Activated naive CD4-positive, alpha-beta T cell treated with anti-CD3 and anti-CD28 coated beads, Interleukin-2, amount 50 U/mL, for 16 hours (primary cell): ENCODE results near the gene CAPN12.
"Not testable (repeated sequence)": the region's sequence is repeated elsewhere in the genome, so short reads cannot be mapped to it uniquely, and the experiment has no call there.

Experiments used
- DNase-seq: peaks from one replicate; pipeline ENCODE4 v3.0.0-alpha.2; 2020

CAPN12 gene, protein sequence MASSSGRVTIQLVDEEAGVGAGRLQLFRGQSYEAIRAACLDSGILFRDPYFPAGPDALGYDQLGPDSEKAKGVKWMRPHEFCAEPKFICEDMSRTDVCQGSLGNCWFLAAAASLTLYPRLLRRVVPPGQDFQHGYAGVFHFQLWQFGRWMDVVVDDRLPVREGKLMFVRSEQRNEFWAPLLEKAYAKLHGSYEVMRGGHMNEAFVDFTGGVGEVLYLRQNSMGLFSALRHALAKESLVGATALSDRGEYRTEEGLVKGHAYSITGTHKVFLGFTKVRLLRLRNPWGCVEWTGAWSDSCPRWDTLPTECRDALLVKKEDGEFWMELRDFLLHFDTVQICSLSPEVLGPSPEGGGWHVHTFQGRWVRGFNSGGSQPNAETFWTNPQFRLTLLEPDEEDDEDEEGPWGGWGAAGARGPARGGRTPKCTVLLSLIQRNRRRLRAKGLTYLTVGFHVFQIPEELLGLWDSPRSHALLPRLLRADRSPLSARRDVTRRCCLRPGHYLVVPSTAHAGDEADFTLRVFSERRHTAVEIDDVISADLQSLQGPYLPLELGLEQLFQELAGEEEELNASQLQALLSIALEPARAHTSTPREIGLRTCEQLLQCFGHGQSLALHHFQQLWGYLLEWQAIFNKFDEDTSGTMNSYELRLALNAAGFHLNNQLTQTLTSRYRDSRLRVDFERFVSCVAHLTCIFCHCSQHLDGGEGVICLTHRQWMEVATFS

GRCh38 chr19:38744298-38744681 is at the start of gene CAPN12:
Gene CAPN12 (minus strand): TSS chr19:38744474. CDS start chr19:38744165, 309 bp downstream.
- no peak for DNase-seq

- no peak for DNase-seq
These were observed 49.4 kb upstream of the CAPN12 start for GRCh38 chr19:38793671-38794070.

GRCh38 chr19:38793177-38793576 is 48.9 kb upstream of the CAPN12 start:
- no peak for DNase-seq

- peak; percentile 43 for DNase-seq
These were observed 48.2 kb upstream of the CAPN12 start for GRCh38 chr19:38792250-38793111.

DNA sequence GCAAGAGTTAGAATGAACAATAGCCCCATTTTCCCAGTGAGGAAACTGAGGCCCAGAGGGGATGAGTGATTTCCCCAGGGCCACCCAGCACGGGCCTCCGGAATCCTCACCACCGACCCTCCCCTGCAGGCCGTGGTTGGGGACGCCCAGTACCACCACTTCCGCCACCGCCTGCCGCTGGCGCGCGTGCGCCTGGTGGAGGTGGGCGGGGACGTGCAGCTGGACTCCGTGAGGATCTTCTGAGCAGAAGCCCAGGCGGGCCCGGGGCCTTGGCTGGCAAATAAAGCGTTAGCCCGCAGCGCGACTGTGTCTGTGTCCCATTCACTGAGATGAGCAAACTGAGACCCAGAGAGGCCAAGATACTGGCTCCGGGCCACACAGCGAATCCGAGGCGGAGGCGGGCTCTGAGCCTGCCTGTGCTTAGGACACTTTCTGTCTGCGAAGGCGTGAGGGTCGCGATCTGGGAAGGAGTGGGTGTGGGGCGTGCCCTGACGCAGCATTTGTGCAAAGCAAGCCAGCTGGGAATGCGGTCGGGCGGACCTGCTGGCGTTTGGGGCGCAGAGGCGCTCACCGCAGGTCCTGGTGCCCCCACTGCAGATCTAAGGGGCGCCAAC is 47.3 kb upstream of the CAPN12 start:
- not testable (repeated sequence) for DNase-seq

- not testable (repeated sequence) for DNase-seq
These were observed 46.5 kb upstream of the CAPN12 start for GRCh38 chr19:38790507-38791403.

- no peak for DNase-seq
These were observed 44.4 kb upstream of the CAPN12 start, which contains the start of gene LGALS7B for GRCh38 chr19:38788478-38789243. Gene LGALS7B (plus strand): TSS chr19:38789200. CDS start chr19:38789227, 27 bp downstream.

GRCh38 chr19:38786572-38787265 is 42.4 kb upstream of the CAPN12 start:
- no peak for DNase-seq

- not testable (repeated sequence) for DNase-seq
These were observed 41.8 kb upstream of the CAPN12 start for GRCh38 chr19:38786061-38786460.

DNA sequence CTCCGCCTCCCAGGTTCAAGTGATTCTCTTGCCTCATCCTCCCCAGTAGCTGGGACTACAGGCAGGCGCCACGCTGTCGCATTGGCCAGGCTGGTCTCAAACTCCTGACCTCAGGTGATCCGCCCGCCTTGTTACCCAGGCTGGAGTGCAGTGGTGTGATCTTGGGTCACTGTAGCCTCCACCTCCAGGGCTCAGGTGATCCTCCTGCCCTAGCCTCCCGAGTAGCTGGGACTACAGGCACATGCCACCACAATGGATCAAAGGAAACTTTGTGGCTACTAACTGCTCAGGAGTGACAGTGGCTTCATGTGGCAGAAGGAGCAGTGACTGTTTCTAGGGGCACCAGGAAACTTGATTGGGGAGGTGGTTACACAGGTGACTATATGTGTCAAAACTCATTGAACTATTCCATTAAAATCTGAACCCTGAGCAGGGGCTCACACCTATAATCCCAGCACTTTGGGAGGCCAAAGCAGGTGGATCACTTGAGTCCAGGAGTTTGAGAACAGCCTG is 41.0 kb upstream of the CAPN12 start:
- DNase-seq, result no peak

DNA sequence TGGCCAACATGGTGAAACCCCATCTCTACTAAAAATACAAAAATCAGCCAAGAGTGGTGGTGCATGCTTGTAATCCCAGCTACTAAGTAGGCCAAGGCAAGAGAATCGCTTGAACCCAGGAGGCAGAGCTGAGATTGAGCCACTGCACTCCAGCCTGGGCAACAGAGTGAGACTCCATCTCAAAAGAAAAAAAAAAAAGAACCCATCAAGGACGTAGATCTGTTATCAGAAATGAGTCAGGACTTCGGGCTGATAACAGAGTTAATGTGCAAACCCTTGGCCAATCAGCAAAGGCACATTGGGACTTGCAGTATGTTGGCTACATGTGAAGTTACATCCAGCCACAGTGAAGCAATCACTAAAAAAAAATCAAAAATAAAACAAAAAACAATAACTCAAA is 40.0 kb upstream of the CAPN12 start:
- DNase-seq, result no peak

- DNase-seq, result not testable (repeated sequence)
These were observed 37.9 kb upstream of the CAPN12 start for GRCh38 chr19:38782212-38782611.

- no peak for DNase-seq
These were observed 36.8 kb upstream of the CAPN12 start for GRCh38 chr19:38781058-38781457.

DNA sequence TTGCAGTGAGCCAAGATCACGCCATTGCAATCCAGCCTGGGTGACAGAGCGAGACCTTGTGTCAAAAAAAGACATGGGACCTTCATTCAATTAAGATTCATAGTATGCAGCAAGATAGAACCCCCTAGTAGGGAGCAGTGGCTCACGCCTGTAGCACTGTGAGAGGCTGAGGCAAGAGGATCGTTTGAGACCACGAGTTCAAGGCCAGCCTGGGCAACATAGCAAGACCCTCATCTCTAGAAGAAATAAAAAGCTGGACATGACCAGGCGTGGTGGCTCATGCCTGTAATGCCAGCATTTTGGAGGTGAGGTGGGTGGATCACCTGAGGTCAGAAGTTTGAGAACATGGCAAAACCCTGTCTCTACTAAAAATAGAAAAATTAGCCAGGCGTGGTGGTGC is 36.2 kb upstream of the CAPN12 start:
- DNase-seq, result no peak

GRCh38 chr19:38778733-38779132 is 34.5 kb upstream of the CAPN12 start:
- no peak for DNase-seq

DNA sequence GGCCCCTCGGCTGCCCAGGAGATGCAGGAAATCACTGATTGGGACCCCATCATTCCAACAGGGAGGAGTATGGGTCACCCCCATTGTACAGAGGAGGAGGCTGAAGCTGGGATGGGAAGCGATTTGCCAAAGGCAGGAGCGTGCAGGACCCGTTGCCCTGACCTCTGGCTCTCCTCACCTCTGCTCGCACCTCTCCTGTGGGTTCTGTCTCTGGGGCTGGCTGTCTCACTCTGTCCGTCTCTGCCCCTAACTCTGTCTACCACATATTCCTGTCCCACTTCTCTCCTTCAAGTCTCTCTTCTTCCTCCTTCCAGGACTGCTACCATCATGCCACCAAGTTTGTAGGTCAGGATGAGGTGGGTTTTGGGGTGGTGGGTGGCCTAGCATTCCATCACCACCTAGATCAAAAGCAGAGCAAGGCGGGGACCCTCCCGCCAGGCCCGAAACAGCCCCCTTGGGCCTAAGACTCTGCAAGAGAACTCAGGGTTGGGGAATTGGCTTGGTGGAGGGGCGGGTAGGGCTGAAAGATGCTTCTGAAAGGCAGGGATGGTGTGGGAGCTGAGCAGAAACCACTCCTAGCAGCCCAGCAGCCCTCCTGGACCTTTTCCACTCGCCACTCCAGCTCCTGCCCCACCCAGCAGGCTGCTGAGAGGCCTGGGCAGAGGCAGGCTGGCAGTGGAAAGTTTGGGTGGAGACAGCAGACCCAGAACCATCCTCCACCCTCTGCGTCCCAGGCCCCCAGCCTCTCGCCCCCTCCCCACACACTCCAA is 30.1 kb upstream of the CAPN12 start:
- DNase-seq, result no peak

DNA sequence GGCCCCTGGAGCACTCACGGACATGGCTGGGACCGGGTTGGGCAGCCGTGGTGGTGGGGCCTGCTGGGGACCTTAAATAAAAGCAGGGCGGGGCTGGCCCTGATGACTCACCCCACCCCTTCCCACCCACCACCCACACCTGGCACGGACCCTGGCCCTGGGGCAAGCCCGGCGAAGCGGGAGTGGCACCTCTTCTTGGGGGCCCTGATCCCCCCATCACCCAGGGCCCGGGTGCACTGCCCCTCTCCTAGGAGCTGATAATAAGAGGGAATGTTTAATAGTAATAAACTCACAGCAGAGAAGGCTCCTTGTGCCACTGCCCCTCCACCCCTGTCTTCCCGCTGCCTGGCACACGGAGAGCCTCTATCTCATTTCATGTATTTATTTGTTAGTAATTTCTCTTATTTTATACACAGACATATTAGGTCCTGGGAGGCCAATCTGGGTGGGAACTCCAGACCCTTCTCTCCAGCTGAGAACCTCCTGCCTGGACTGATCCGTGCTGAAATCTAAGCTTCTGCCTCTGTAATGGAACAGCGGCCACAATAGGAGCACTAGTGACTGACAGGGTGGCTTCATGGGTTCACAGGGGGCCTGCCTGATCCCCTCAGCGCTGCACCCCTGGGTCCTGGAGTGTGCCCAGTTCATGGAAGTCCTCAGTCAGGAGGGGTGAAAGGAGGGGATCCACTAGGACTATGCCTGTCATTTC is 29.3 kb upstream of the CAPN12 start, which contains the start of gene LGALS7:
TSS of gene LGALS7 (minus strand) at position 49 of the 709 bp plus-strand sequence. CDS start at position 24, 25 bp downstream.
- no peak for DNase-seq

DNA sequence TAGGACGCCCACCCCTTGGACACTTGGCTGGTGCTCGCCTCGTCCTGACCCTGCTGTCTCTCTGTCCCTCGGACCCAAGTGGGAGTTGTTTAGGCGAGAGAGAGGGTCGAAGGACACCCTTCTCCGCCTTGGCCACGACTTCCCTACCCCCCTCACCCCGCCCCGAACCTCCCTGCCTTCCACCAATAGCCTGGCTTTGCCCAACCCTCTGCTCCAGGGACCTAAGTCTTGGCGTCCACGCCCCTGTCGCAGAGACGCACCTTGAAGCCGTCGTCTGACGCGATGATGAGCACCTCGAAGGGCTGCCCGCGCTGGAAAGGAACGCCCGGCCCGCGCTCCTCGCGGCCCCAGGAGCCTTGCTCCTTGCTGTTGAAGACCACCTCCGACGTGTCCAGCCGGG is 27.3 kb upstream of the CAPN12 start:
- not testable (repeated sequence) for DNase-seq
